ENCODE measurements around the gene SLC46A2. TPM values are rescaled to one million over a fixed set of nuclear protein-coding genes. Genes with fewer than 3 reads are reported as not detected.

The SLC46A2 gene
- total RNA-seq, 1 donor from 2014 or later, result 1.2 TPM

DNA sequence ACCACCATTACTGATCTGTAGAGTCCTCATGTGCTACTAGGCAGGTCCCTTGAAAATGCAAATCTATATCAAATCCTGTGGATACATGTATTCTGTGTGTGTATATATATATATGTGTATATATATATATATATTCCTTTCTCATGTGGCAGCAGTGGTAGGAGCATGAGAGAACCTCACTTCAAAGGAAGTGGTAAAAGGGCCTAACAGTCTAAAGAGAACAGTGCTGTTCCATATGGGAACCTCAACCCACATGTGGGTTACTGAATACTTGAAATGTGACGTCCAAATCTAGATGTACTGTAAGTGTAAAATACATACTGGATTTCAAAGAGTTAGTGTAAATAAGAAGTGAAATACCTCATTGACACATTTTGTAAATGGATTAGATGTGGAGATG is 5.4 kb downstream of the SLC46A2 start:
- DNase-seq, result no peak

DNA sequence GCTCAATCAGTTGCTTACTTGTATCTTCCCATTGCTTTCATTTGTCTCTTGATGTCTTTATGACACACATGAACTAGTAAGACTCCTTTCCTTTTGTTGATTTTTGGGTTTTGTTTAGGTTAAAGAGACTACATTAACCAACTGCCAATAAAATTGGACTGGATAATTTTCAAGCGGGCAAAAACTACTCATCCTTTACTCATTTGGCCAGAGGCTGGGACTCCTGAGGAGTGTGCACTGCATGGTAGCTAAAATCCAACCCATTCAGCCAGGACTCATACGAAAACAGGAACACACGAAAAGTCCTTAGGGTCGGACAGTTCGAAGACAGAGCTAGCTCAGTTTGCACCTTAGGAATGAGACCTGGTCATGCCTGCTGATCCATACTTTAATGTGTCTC is 6.0 kb downstream of the SLC46A2 start:
- no peak for DNase-seq

GRCh38 chr9:112884101-112884500 is 6.6 kb downstream of the SLC46A2 start:
- peak; percentile 7 for DNase-seq

- DNase-seq, result no peak
Measured at GRCh38 chr9:112881331-112881730, 9.3 kb downstream of the SLC46A2 start.

- DNase-seq, result no peak
Measured at GRCh38 chr9:112880650-112881049, 10.0 kb downstream of the SLC46A2 start.

- no peak for DNase-seq
Measured at GRCh38 chr9:112878752-112879151, 11.9 kb downstream of the SLC46A2 start.

- DNase-seq, result no peak
Measured at GRCh38 chr9:112873773-112874405, 16.8 kb downstream of the SLC46A2 start.

GRCh38 chr9:112872019-112872418 is 18.7 kb downstream of the SLC46A2 start:
- DNase-seq, result no peak

- DNase-seq, result no peak
Measured at GRCh38 chr9:112870556-112870955, 20.1 kb downstream of the SLC46A2 start.

DNA sequence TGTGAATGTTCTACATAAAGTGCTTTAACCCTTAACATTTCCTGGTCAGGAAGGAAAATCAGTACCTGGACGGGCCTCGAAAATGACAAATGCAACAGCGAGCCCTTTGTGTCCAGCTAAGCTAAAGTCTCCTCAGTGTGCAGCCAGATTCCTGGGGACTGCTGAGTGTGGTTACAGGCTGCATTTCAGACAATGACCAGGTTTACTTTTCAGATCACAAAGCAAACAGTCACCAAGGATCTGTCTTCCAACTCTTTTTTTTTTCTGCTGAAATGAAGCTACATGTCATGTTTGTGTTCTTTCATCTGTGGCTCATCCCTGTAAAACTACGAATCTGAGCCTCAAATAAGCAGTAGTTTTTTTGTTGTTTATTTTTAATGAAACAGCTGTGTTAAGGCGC is 20.8 kb downstream of the SLC46A2 start:
- DNase-seq, result no peak

GRCh38 chr9:112869041-112869529 is 21.6 kb downstream of the SLC46A2 start:
- no peak for DNase-seq

GRCh38 chr9:112868461-112868860 is 22.2 kb downstream of the SLC46A2 start:
- DNase-seq, result no peak

- no peak for DNase-seq
Measured at GRCh38 chr9:112867275-112867991, 23.2 kb downstream of the SLC46A2 start.

DNA sequence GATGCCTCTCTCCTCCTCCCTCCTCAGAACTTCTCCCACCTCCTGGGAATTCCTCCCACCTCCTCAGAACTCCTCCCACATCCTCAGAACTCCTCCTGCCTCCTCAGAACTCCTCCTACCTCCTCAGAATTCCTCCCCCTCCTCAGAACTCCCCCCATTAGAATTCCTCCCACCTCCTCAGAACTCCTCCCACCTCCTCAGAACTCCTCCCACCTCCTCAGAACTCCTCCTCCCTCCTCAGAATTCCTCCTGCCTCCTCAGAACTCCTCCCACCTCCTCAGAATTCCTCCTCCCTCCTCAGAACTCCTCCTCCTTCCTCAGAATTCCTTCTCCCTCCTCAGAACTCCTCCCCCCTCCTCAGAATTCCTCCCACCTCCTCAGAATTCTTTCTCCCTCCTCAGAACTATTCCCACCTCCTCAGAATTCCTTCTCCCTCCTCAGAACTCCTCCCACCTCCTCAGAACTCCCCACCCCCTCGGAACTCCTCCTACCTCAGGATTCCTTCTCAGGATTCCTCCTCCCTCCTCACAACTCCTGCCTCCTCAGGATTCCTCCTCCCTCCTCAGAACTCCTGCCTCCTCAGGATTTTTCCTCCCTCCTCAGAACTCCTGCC is 23.9 kb downstream of the SLC46A2 start:
- no peak for DNase-seq

GRCh38 chr9:112864982-112865381 is 25.7 kb downstream of the SLC46A2 start:
- DNase-seq, result no peak

GRCh38 chr9:112864403-112864802 is 26.3 kb downstream of the SLC46A2 start:
- no peak for DNase-seq

DNA sequence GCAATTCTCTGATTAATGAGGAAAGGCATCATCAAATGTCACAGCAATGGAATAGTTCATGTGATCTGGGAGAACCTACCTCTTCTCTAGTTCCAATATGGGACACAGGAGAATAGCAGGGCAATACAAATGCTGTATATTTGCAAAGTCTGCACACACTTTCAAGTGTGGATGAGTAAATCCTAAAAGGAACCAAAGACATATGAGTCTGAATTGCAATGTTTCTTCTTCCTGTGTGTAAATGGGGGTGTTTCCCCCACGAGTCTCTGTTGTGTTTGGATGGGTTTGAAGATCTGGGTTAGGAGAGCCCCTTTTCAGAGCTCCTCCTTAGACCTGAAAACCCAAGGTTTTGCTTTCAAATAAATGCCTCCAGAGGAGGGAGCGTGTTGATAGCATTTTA is 26.9 kb downstream of the SLC46A2 start:
- DNase-seq, result no peak

GRCh38 chr9:112863214-112863613 is 27.5 kb downstream of the SLC46A2 start:
- DNase-seq, result no peak

DNA sequence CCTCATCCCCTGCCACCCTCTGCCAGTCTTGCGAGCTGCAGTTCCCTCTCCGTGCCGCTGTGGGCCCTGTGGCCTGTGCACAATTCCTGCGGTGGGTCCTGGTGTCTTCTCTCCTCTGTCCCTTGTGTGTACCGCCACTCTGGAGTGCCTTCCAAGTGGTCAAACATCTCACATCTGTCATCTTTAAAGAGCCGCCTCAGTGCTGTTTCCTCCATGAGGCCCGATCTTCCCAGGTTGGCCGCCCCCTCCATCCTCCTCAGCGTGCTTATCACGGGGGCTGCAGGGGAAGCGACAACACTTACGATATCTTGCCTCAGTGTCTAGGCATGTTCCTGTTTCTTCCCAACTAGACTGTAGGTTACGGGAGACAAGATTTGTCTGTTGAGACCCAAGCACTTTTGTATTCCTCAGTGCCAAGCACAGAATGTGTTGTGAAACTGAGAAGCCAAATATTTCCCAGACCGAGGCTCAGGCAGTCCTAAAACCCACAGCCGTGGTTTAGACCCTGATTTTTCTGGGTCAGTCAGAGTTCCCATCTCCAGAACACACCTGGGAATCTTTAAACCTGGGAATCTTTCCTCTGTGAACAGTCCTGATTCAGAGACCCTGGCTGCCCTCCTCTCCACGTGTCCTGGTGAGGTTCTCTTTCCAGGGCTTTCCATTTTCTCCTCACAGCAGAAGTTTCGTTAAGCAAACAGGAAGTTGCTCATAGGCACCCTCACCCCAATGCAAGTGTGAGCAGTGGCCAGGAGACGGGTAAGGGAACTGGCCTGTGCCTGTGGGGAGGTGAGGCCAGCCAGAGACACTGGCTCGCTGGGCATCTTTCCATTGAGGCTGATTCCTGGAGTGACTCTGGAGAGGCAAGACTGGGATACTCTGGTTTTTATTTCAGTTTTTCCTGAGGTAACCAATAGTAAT is 28.8 kb downstream of the SLC46A2 start:
- no peak for DNase-seq

GRCh38 chr9:112861155-112861554 is 29.5 kb downstream of the SLC46A2 start:
- DNase-seq, result no peak

- DNase-seq, result no peak
Measured at GRCh38 chr9:112860451-112860850, 30.2 kb downstream of the SLC46A2 start.

GRCh38 chr9:112858625-112859147 is 32.0 kb downstream of the SLC46A2 start:
- DNase-seq, result no peak
